ENCODE measurements around the gene GTPBP3. TPM values are rescaled to one million over a fixed set of nuclear protein-coding genes. Genes with fewer than 3 reads are reported as not detected.

Gene GTPBP3
- total RNA-seq, 1 donor from 2014 or later = 61.2 TPM

DNA sequence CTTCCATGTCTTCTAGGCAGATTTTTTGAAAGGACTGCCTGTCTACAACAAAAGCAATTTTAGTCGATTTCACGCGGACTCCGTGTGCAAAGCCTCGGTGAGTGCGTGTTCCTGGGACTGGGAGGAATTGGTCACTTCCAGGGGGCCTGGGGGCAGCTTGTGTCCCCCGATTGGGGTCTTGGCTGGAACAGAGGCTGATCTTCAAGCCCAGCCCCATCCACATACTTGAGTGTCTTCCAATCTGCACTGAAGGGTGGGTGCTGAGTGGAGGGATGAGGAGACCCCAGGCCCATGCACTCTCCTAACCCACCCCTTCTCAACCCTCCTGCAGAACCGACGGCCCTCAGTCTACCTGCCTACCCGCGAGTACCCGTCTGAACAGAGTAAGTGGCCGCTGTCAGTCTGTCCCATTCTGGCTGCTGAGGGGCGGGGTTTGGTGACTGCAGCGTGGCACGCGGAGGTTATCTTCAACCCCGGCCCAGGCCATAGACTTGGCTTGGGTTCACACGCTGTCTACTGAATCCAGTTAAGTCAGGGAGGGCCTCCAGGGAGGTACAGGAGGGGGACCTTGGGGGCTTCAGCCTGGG lies 23.3 kb upstream of the GTPBP3 start:
- Mint-ChIP-seq H3K4me1 (ENCODE audit: low read depth, unreplicated experiment) (peaks cover 8% of the 10 kb centered on the region), H3K9me3 (ENCODE audit: unreplicated experiment) (peaks cover 2% of the 10 kb centered on the region), H3K36me3 (ENCODE audit: unreplicated experiment) (no peaks in the 10 kb centered on the region), H3K27me3 (ENCODE audit: unreplicated experiment) (peaks cover 4% of the 10 kb centered on the region), H3K27ac (ENCODE audit: unreplicated experiment) (no peak overlapping the region), H3K4me3 (ENCODE audit: unreplicated experiment) (no peak overlapping the region)
- TF ChIP-seq, protein P1, sequence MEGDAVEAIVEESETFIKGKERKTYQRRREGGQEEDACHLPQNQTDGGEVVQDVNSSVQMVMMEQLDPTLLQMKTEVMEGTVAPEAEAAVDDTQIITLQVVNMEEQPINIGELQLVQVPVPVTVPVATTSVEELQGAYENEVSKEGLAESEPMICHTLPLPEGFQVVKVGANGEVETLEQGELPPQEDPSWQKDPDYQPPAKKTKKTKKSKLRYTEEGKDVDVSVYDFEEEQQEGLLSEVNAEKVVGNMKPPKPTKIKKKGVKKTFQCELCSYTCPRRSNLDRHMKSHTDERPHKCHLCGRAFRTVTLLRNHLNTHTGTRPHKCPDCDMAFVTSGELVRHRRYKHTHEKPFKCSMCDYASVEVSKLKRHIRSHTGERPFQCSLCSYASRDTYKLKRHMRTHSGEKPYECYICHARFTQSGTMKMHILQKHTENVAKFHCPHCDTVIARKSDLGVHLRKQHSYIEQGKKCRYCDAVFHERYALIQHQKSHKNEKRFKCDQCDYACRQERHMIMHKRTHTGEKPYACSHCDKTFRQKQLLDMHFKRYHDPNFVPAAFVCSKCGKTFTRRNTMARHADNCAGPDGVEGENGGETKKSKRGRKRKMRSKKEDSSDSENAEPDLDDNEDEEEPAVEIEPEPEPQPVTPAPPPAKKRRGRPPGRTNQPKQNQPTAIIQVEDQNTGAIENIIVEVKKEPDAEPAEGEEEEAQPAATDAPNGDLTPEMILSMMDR (IDR thresholded peaks at IDR 0.05; ENCODE audit: partially characterized antibody, unreplicated experiment) = no peak
- DNase-seq = no peak

DNA sequence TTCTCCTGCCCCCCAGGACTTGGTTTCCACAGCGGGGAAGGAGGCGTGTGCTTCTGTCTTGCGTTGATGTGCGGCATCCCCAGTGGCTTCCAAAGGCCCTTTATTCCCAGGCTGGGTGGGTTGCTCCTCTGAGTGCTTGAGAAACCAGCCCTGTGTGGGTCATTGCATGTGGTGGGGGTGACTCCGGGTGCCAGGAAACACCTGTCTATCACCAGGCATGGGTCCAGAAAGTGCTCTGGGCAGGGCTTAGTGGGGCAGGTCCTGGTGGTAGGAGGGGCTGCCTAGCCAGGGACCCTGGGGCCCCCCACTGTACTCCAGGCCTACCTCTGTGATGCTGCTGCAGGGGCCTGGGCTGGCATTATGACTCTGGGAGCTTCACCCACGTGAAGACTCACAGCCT lies 18.4 kb upstream of the GTPBP3 start:
- TF ChIP-seq, protein P1 (IDR thresholded peaks at IDR 0.05; ENCODE audit: partially characterized antibody, unreplicated experiment) = no peak
- H3K4me3 Mint-ChIP-seq (ENCODE audit: unreplicated experiment) = no peak overlapping the region

DNA sequence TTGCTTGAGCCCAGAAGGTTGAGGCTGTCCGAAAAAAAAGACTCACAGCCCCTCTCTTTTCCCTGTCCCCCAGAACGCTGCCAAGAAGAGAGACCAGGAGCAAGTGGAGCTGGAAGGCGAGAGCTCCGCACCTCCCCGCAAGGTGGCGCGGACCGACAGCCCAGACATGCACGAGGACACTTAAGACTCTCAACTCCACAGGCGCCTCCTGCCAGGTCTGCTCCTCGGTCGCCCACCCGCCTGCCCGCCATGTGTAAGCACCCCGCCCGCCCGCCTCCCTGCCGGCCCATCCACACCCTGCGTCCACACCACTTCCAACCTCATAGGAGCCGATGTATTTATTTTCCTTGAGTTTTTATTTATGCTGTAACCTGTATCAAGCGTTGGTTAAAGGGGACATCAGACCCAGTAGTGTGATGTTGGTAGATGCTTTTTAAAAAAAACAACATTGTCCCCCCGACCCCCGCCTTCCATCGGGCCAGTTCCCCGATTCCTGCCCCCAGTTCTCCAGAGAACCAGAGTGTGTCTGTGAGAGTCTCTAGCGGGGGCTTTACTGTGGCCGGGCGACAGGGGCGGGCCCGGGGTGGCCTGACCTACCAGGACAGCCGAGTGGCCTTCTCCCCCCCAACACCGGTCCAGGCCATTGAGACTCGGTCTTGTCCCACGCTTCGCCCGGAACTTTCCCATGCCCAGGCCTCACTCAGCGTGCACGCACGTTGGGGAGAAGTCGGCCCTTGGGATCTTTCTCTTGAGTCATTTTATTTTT lies 17.7 kb upstream of the GTPBP3 start:
- Mint-ChIP-seq H3K4me3 (ENCODE audit: unreplicated experiment) (no peak overlapping the region), H3K4me1 (ENCODE audit: low read depth, unreplicated experiment) (peaks cover 13% of the 10 kb centered on the region), H3K27ac (ENCODE audit: unreplicated experiment) (no peak overlapping the region), H3K27me3 (ENCODE audit: unreplicated experiment) (peaks cover 7% of the 10 kb centered on the region), H3K36me3 (ENCODE audit: unreplicated experiment) (no peaks in the 10 kb centered on the region), H3K9me3 (ENCODE audit: unreplicated experiment) (peaks cover 7% of the 10 kb centered on the region)
- DNase-seq = no peak
- TF ChIP-seq, protein P1 (IDR thresholded peaks at IDR 0.05; ENCODE audit: partially characterized antibody, unreplicated experiment) = no peak

More for the DNA sequence above, 18.4 kb upstream of the GTPBP3 start:
- peaks cover 13% of the 10 kb centered on the region for H3K4me1 Mint-ChIP-seq (ENCODE audit: low read depth, unreplicated experiment)
- H3K27me3 Mint-ChIP-seq (ENCODE audit: unreplicated experiment) = peaks cover 7% of the 10 kb centered on the region
- DNase-seq = no peak
- peaks cover 7% of the 10 kb centered on the region for H3K9me3 Mint-ChIP-seq (ENCODE audit: unreplicated experiment)
- H3K27ac Mint-ChIP-seq (ENCODE audit: unreplicated experiment) = no peak overlapping the region
- H3K36me3 Mint-ChIP-seq (ENCODE audit: unreplicated experiment) = no peaks in the 10 kb centered on the region

DNA sequence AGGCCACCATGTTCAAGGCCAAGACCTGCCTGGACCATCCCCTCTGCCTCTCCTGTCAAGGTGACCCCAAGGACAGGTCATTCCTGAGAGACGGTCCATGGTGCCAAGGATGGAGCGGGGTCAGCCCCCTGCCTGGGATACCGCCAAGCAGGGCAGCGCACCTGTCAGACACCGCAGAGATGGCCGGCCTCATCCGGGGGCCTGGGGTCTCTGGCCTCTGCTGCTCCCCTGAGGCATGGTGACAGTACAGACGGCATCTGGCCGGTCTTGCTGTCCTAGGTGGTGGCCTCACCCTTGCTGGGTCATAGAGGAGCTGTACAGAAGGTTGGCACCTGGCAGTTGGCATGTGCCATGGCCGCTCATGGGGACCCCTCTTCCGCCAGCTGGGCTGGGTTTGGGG lies 16.9 kb upstream of the GTPBP3 start:
- Mint-ChIP-seq H3K36me3 (ENCODE audit: unreplicated experiment) (no peaks in the 10 kb centered on the region), H3K27me3 (ENCODE audit: unreplicated experiment) (peaks cover 7% of the 10 kb centered on the region), H3K4me1 (ENCODE audit: low read depth, unreplicated experiment) (peaks cover 13% of the 10 kb centered on the region), H3K9me3 (ENCODE audit: unreplicated experiment) (peaks cover 8% of the 10 kb centered on the region), H3K4me3 (ENCODE audit: unreplicated experiment) (no peak overlapping the region), H3K27ac (ENCODE audit: unreplicated experiment) (no peak overlapping the region)
- TF ChIP-seq, protein P1 (IDR thresholded peaks at IDR 0.05; ENCODE audit: partially characterized antibody, unreplicated experiment) = no peak
- DNase-seq = no peak
